ENCODE measurements around the gene ANKUB1. TPM values are rescaled to one million over a fixed set of nuclear protein-coding genes. Genes with fewer than 3 reads are reported as not detected.

Gene ANKUB1
- total and polyA plus RNA-seq, 7 experiments from 2014 or later, result not detected

DNA sequence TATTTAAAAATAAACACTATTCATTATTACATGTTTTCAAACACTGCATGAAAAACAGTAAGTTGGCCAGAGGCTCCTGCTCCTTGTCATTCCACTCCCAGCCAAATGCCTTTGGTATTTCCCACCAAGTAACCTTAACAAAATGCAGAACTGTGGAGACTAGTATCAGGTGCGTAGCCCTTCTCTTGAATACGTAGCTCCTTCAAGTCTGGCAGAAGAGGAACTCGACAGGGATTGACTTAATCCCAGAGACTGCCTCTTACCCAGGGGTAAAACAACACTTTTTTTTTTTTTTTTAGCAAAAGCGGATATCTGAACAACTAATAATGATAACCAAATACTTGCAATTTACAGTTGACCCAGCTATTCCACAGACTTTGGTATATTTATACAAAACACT, 40.8 kb downstream of the ANKUB1 start:
- Mint-ChIP-seq H3K4me1 (peaks cover 12 to 59% (median 36%) of the 10 kb centered on the region in 7 donors), H3K27ac (peak overlapping the region in 8 of 9 donors; percentile 93 to 97 (median 96)), H3K9me3 (peaks cover 0 to 2% (median 0%) of the 10 kb centered on the region in 11 donors), H3K4me3 (peak overlapping the region; percentile 94 to 98 (median 96)), H3K27me3 (peaks cover 0 to 2% (median 0%) of the 10 kb centered on the region in 5 donors), H3K36me3 (peaks cover 14 to 31% (median 28%) of the 10 kb centered on the region in 5 donors)
- Histone ChIP-seq H3K9me3 (ENCODE audit: control insufficient read depth in 2 of 3, low read length in 3 of 3) (no peaks in the 10 kb centered on the region), H3K27ac (ENCODE audit: low read depth, low read length) (peak overlapping the region; percentile 73), H3K36me3 (ENCODE audit: control insufficient read depth in 2 of 3, insufficient read depth in 3 of 3, low read length in 3 of 3) (peaks cover 0 to 23% (median 0%) of the 10 kb centered on the region in 3 experiments), H3K4me3 (ENCODE audit: low read length) (peak overlapping the region; percentile 81), H3K27me3 (ENCODE audit: control insufficient read depth in 2 of 2, insufficient read depth in 2 of 2, low read length in 2 of 2) (no peaks in the 10 kb centered on the region), H3K4me1 (ENCODE audit: control insufficient read depth in 2 of 2, insufficient read depth in 2 of 2, low read length in 2 of 2) (peaks cover 9 to 20% of the 10 kb centered on the region in 2 donors)
- ATAC-seq, result no peak
- intact Hi-C loops (cut with micrococcal nuclease), result loop anchor here in 1 of 2 donors (5.0 kb wide), 2 partner anchors 759 to 1011 kb away; partner anchors contain the start of genes GYG1 and SIAH2
- POLR2A ChIA-PET, result interaction anchor here (0.9 to 2.2 kb wide), 6 partner anchors 12 to 1011 kb away, joined by 3 to 20 read pairs (median 4); partner anchors contain the start of genes RNF13 and SIAH2
- peak in 2 of 9 donors; percentile 3 to 5 for DNase-seq
- CTCF ChIA-PET, result interaction anchor here (0.6 to 2.2 kb wide), 6 partner anchors 20 to 643 kb away, joined by 3 to 10 read pairs (median 4); no protein-coding TSS in a partner anchor

DNA sequence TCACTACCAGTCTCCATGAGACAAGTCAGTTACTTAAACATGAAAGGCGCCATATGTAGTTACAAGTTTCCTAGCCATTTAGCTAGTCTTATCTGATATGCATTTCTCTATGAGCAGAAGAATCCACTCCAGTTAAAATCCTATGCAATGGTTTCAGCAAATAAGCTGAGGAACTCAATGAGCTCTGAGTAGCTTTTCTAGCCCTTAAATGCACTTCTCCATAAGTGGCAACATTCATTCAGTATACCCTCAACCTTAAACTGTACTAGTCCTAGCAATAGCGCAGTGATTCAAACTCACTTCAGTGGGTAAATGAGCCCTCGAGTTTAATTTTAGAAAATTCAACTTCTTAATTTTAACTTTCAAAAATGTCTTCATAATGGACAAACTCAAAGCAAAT, 47.7 kb downstream of the ANKUB1 start:
- ChIA-PET POLR2A (no interaction called here), CTCF (interaction anchor here (1.1 kb wide), 1 partner anchor 63 kb away, joined by 3 read pairs; no protein-coding TSS in a partner anchor)
- Mint-ChIP-seq H3K27me3 (no peaks in the 10 kb centered on the region), H3K36me3 (peaks cover 20 to 55% (median 34%) of the 10 kb centered on the region in 5 donors), H3K27ac (peak overlapping the region in 1 of 9 donors; percentile 3), H3K4me3 (no peak overlapping the region), H3K9me3 (peaks cover 0 to 2% (median 0%) of the 10 kb centered on the region in 11 donors), H3K4me1 (peaks cover 0 to 53% (median 19%) of the 10 kb centered on the region in 7 donors)
- no peak for DNase-seq
- H3K4me1 ChIP-seq (ENCODE audit: control insufficient read depth in 2 of 2, insufficient read depth in 2 of 2, low read length in 2 of 2), result no peaks in the 10 kb centered on the region
- H3K36me3 ChIP-seq (ENCODE audit: control insufficient read depth in 2 of 3, insufficient read depth in 3 of 3, low read length in 3 of 3), result peaks cover 3 to 37% (median 22%) of the 10 kb centered on the region in 3 experiments
- no peak overlapping the region for H3K27ac ChIP-seq (ENCODE audit: low read depth, low read length)
- intact Hi-C loops (cut with micrococcal nuclease), result no loop called here
- no peaks in the 10 kb centered on the region for H3K9me3 ChIP-seq (ENCODE audit: control insufficient read depth in 2 of 3, low read length in 3 of 3)
- no peaks in the 10 kb centered on the region for H3K27me3 ChIP-seq (ENCODE audit: control insufficient read depth in 2 of 2, insufficient read depth in 2 of 2, low read length in 2 of 2)
- H3K4me3 ChIP-seq (ENCODE audit: low read length), result no peak overlapping the region
- ATAC-seq, result no peak

DNA sequence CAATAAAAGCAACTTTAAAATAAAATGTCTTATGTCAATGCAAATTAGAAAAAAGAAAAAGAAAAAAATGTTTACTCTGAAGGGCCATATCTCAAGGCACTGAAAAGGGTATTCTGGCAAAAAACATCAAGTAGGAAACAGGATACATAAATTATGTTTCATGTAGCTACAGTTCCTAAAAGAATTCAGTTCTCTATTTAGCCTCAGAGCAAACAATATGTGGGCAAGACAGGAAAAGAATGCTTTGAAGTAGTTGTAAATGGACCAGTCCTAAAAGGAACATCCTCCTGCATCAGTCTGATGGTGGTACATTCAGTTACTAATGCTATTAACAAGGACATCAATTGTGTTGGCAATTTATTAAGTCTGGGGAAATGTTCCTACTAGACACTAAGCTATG, 48.2 kb downstream of the ANKUB1 start:
- CTCF ChIA-PET, result interaction anchor here (1.1 kb wide), 1 partner anchor 64 kb away, joined by 3 read pairs; no protein-coding TSS in a partner anchor
- Mint-ChIP-seq H3K9me3 (peaks cover 0 to 2% (median 0%) of the 10 kb centered on the region in 11 donors), H3K27me3 (no peaks in the 10 kb centered on the region), H3K4me3 (no peak overlapping the region), H3K36me3 (peaks cover 22 to 53% (median 34%) of the 10 kb centered on the region in 5 donors), H3K4me1 (peaks cover 0 to 49% (median 19%) of the 10 kb centered on the region in 7 donors), H3K27ac (no peak overlapping the region)
- H3K9me3 ChIP-seq (ENCODE audit: control insufficient read depth in 2 of 3, low read length in 3 of 3), result no peaks in the 10 kb centered on the region
- H3K4me3 ChIP-seq (ENCODE audit: low read length), result no peak overlapping the region
- H3K27ac ChIP-seq (ENCODE audit: low read depth, low read length), result no peak overlapping the region
- peaks cover 3 to 37% (median 22%) of the 10 kb centered on the region in 3 experiments for H3K36me3 ChIP-seq (ENCODE audit: control insufficient read depth in 2 of 3, insufficient read depth in 3 of 3, low read length in 3 of 3)
- POLR2A ChIA-PET, result no interaction called here
- no peak for ATAC-seq
- intact Hi-C loops (cut with micrococcal nuclease), result no loop called here
- no peaks in the 10 kb centered on the region for H3K27me3 ChIP-seq (ENCODE audit: control insufficient read depth in 2 of 2, insufficient read depth in 2 of 2, low read length in 2 of 2)
- DNase-seq, result no peak
- no peaks in the 10 kb centered on the region for H3K4me1 ChIP-seq (ENCODE audit: control insufficient read depth in 2 of 2, insufficient read depth in 2 of 2, low read length in 2 of 2)

DNA sequence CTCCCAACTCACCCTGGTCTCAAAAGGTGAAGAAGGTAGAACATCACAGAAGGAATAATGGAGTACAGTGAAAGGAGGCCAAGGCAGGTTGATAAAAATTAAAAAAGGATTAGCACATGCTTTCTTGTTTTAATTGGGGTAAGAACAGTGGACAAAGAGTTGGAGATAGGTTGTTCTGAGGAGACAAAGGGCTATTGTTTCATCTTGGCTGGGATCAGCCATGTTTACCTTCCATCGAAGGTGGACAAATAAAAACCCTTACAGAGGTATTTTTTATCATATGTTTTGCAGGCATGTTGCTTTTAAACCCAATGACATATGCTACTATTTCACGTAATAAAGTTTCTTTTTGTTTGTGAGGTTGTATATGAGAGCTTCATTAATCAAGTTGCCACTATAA, 53.0 kb downstream of the ANKUB1 start:
- intact Hi-C loops (cut with micrococcal nuclease), result no loop called here
- POLR2A ChIA-PET, result interaction anchor here (0.7 to 1.5 kb wide), 2 partner anchors 12 to 15 kb away, joined by 3 to 4 read pairs; no protein-coding TSS in a partner anchor
- Histone ChIP-seq H3K27me3 (ENCODE audit: control insufficient read depth in 2 of 2, insufficient read depth in 2 of 2, low read length in 2 of 2) (no peaks in the 10 kb centered on the region), H3K36me3 (ENCODE audit: control insufficient read depth in 2 of 3, insufficient read depth in 3 of 3, low read length in 3 of 3) (peaks cover 3 to 22% (median 12%) of the 10 kb centered on the region in 3 experiments), H3K4me1 (ENCODE audit: control insufficient read depth in 2 of 2, insufficient read depth in 2 of 2, low read length in 2 of 2) (no peaks in the 10 kb centered on the region), H3K27ac (ENCODE audit: low read depth, low read length) (no peak overlapping the region), H3K9me3 (ENCODE audit: control insufficient read depth in 2 of 3, low read length in 3 of 3) (no peaks in the 10 kb centered on the region), H3K4me3 (ENCODE audit: low read length) (no peak overlapping the region)
- peaks cover 6 to 20% (median 10%) of the 10 kb centered on the region in 5 donors for H3K36me3 Mint-ChIP-seq
- no peak overlapping the region for H3K27ac Mint-ChIP-seq
- H3K9me3 Mint-ChIP-seq, result peaks cover 0 to 1% (median 0%) of the 10 kb centered on the region in 11 donors
- ATAC-seq (no peak), DNase-seq (no peak)
- H3K27me3 Mint-ChIP-seq, result no peaks in the 10 kb centered on the region
- CTCF ChIA-PET, result no interaction called here
- no peak overlapping the region for H3K4me3 Mint-ChIP-seq
- peaks cover 0 to 19% (median 4%) of the 10 kb centered on the region in 7 donors for H3K4me1 Mint-ChIP-seq

DNA sequence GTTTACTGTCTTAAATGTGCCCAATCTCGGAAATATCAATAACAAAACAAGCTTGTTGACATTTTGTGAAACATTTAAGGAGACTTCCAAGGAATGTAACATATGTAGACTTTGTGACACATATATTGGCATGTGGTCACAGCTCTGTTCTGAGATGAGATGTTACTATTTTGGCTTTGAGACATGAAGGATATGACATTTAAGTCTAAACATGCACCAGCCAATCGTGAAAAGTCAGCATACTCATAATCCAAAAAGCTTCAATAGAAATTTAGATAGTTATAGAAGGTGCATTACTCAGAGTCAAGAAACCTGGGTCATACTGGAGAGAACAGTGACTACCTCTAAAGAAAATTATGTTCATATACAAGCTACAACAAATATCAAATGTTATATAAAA, 53.5 kb downstream of the ANKUB1 start:
- POLR2A ChIA-PET, result interaction anchor here (0.7 to 1.5 kb wide), 2 partner anchors 12 to 15 kb away, joined by 3 to 4 read pairs; no protein-coding TSS in a partner anchor
- peaks cover 0 to 14% (median 0%) of the 10 kb centered on the region in 7 donors for H3K4me1 Mint-ChIP-seq
- peaks cover 6 to 21% (median 10%) of the 10 kb centered on the region in 5 donors for H3K36me3 Mint-ChIP-seq
- intact Hi-C loops (cut with micrococcal nuclease), result no loop called here
- CTCF ChIA-PET, result no interaction called here
- Histone ChIP-seq H3K27me3 (ENCODE audit: control insufficient read depth in 2 of 2, insufficient read depth in 2 of 2, low read length in 2 of 2) (no peaks in the 10 kb centered on the region), H3K9me3 (ENCODE audit: control insufficient read depth in 2 of 3, low read length in 3 of 3) (no peaks in the 10 kb centered on the region), H3K4me1 (ENCODE audit: control insufficient read depth in 2 of 2, insufficient read depth in 2 of 2, low read length in 2 of 2) (no peaks in the 10 kb centered on the region), H3K4me3 (ENCODE audit: low read length) (no peak overlapping the region), H3K36me3 (ENCODE audit: control insufficient read depth in 2 of 3, insufficient read depth in 3 of 3, low read length in 3 of 3) (peaks cover 3 to 18% (median 8%) of the 10 kb centered on the region in 3 experiments), H3K27ac (ENCODE audit: low read depth, low read length) (no peak overlapping the region)
- ATAC-seq (no peak), DNase-seq (no peak)
- no peaks in the 10 kb centered on the region for H3K27me3 Mint-ChIP-seq
- H3K9me3 Mint-ChIP-seq, result peaks cover 0 to 1% (median 0%) of the 10 kb centered on the region in 11 donors
- no peak overlapping the region for H3K4me3 Mint-ChIP-seq
- H3K27ac Mint-ChIP-seq, result no peak overlapping the region

DNA sequence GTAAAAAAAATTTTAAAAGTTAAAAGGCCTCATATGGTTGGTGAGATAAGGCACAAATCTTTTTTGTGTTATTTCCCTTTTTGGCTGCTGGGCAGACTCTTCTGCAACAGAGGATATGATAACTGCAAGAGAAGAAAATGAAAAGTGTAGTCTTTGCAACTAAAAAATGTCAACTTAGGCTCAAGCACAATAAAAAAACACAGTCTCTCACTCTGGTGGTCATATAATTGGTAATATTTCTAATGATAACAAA, 55.5 kb downstream of the ANKUB1 start:
- POLR2A ChIA-PET, result no interaction called here
- H3K27me3 Mint-ChIP-seq, result no peaks in the 10 kb centered on the region
- no peak for ATAC-seq

More for the DNA sequence above, 55.5 kb downstream of the ANKUB1 start:
- Histone ChIP-seq H3K27ac (ENCODE audit: low read depth, low read length) (no peak overlapping the region), H3K27me3 (ENCODE audit: control insufficient read depth in 2 of 2, insufficient read depth in 2 of 2, low read length in 2 of 2) (no peaks in the 10 kb centered on the region), H3K4me1 (ENCODE audit: control insufficient read depth in 2 of 2, insufficient read depth in 2 of 2, low read length in 2 of 2) (no peaks in the 10 kb centered on the region), H3K36me3 (ENCODE audit: control insufficient read depth in 2 of 3, insufficient read depth in 3 of 3, low read length in 3 of 3) (peaks cover 3 to 8% (median 6%) of the 10 kb centered on the region in 3 experiments), H3K9me3 (ENCODE audit: control insufficient read depth in 2 of 3, low read length in 3 of 3) (no peaks in the 10 kb centered on the region), H3K4me3 (ENCODE audit: low read length) (no peak overlapping the region)
- H3K9me3 Mint-ChIP-seq, result peaks cover 0 to 1% (median 0%) of the 10 kb centered on the region in 11 donors
- CTCF ChIA-PET, result no interaction called here
- H3K4me3 Mint-ChIP-seq, result no peak overlapping the region
- peaks cover 0 to 7% (median 0%) of the 10 kb centered on the region in 7 donors for H3K4me1 Mint-ChIP-seq
- H3K36me3 Mint-ChIP-seq, result peaks cover 6 to 26% (median 10%) of the 10 kb centered on the region in 5 donors
- DNase-seq, result no peak
- H3K27ac Mint-ChIP-seq, result no peak overlapping the region
- intact Hi-C loops (cut with micrococcal nuclease), result no loop called here
